ACHN (cell line): ENCODE data around the gene PDZD8.

Experiments used
- DNase-seq: peaks from one replicate; pipeline ENCODE4 v3.0.0-alpha.2; 2015
- in situ Hi-C: cut with HindIII; loops from 2 replicates; pipeline ENCODE4 v1.10.0; 2017; ENCODE audit warnings: low sequenced_read_pairs, low pct_ligation_motif_present, low pct_unique_long_range_greater_than_20kb

PDZD8 gene

GRCh38 chr10:117268258-117268657 lies 107.0 kb downstream of the PDZD8 start:
- DNase-seq = no peak
- in situ Hi-C loops = no loop called here

GRCh38 chr10:117266812-117267211 lies 108.4 kb downstream of the PDZD8 start:
- in situ Hi-C loops = no loop called here
- no peak for DNase-seq

GRCh38 chr10:117266400-117266799 lies 108.8 kb downstream of the PDZD8 start:
- no peak for DNase-seq
- in situ Hi-C loops = no loop called here

- no peak for DNase-seq
- in situ Hi-C loops = no loop called here
These were observed 110.5 kb downstream of the PDZD8 start for GRCh38 chr10:117264782-117265181.

- in situ Hi-C loops = no loop called here
- DNase-seq = no peak
These were observed 112.3 kb downstream of the PDZD8 start for GRCh38 chr10:117262903-117263293.

GRCh38 chr10:117262291-117262902 lies 112.8 kb downstream of the PDZD8 start:
- no peak for DNase-seq
- in situ Hi-C loops = no loop called here

- no peak for DNase-seq
- in situ Hi-C loops = no loop called here
These were observed 113.7 kb downstream of the PDZD8 start for GRCh38 chr10:117261501-117261900.

- DNase-seq = no peak
- in situ Hi-C loops = no loop called here
These were observed 115.2 kb downstream of the PDZD8 start for GRCh38 chr10:117260084-117260483.

- DNase-seq = no peak
- in situ Hi-C loops = no loop called here
These were observed 116.0 kb downstream of the PDZD8 start for GRCh38 chr10:117259279-117259678.

- no peak for DNase-seq
- in situ Hi-C loops = no loop called here
These were observed 117.5 kb downstream of the PDZD8 start for GRCh38 chr10:117257721-117258120.

- in situ Hi-C loops = no loop called here
- DNase-seq = no peak
These were observed 118.3 kb downstream of the PDZD8 start for GRCh38 chr10:117256910-117257309.

GRCh38 chr10:117255835-117256460 lies 119.3 kb downstream of the PDZD8 start:
- in situ Hi-C loops = no loop called here
- no peak for DNase-seq

- DNase-seq = no peak
- in situ Hi-C loops = no loop called here
These were observed 120.2 kb downstream of the PDZD8 start for GRCh38 chr10:117254774-117255735.

- in situ Hi-C loops = no loop called here
- no peak for DNase-seq
These were observed 120.9 kb downstream of the PDZD8 start for GRCh38 chr10:117254338-117254737.

- in situ Hi-C loops = no loop called here
- no peak for DNase-seq
These were observed 121.3 kb downstream of the PDZD8 start for GRCh38 chr10:117253908-117254307.

- DNase-seq = no peak
- in situ Hi-C loops = no loop called here
These were observed 124.8 kb downstream of the PDZD8 start for GRCh38 chr10:117250411-117250810.

GRCh38 chr10:117249493-117250093 lies 125.6 kb downstream of the PDZD8 start:
- in situ Hi-C loops = no loop called here
- DNase-seq = no peak

- in situ Hi-C loops = no loop called here
- DNase-seq = no peak
These were observed 126.3 kb downstream of the PDZD8 start for GRCh38 chr10:117248750-117249465.
